ENCODE data around the gene TP53I3.

- TF ChIP-seq POLR2AphosphoS5 (IDR thresholded peaks at IDR 0.05; ENCODE audit: borderline replicate concordance, low read depth, low read length) (no peak), EZH2 (IDR thresholded peaks at IDR 0.05) (no peak), FOXP2 (optimal IDR thresholded peaks at IDR 0.05; ENCODE audit: control extremely low read depth, extremely low read length, insufficient read depth) (no peak)
Measured at GRCh38 chr2:24047703-24048033, 37.0 kb downstream of the TP53I3 start.

Data from SK-N-MC (cell line).